Motor neuron (in vitro differentiated cells): ENCODE data around the gene SMARCA5. TPM values are rescaled to one million over a fixed set of nuclear protein-coding genes. Genes with fewer than 3 reads are reported as not detected.
A peak's percentile ranks its signal among the peaks of the same experiment; 100 is the strongest.

Source experiments
- ATAC-seq, 8 experiments: fragments of 200-7000 bp; cut with Tn5 transposase; replicated peaks in 6 of 8; 2 replicates each; pipeline ENCODE4 v1.8.0; 2021; ENCODE audit warnings: mild to moderate bottlenecking in 8 of 8, moderate library complexity in 8 of 8
- H3K27ac ChIP-seq, 2 donors: fragments of 250-450 bp; sonication (Bioruptor Pico); 2 replicates each; pipeline ENCODE4 v1.9.0; 2021; ENCODE audit warnings: antibody characterized with exemption in 2 of 2, mild to moderate bottlenecking in 2 of 2, moderate library complexity in 1 of 2
- H3K4me1 ChIP-seq, 2 donors: fragments of 250-450 bp; sonication (Bioruptor Pico); replicated peaks in 1 of 2; 2 replicates each; pipeline ENCODE4 v1.6.1; 2021; ENCODE audit warnings: antibody characterized with exemption in 2 of 2, mild to moderate bottlenecking in 2 of 2, moderate library complexity in 1 of 2
- H3K4me3 ChIP-seq, 5 donors: fragments of 250-450 bp; sonication (Bioruptor Pico); 2 replicates each; pipeline ENCODE4 v1.9.0; 2021; ENCODE audit warnings: antibody characterized with exemption in 5 of 5, mild to moderate bottlenecking in 5 of 5, moderate library complexity in 4 of 5
- WGBS, 10 experiments: fragments of 450-650 bp; shearing (Covaris generic); methylation state at CpG; one replicate each; pipeline ENCODE4 v1.0.0; 2022; 5-methylcytosine and 5-hydroxymethylcytosine counted together
- in situ Hi-C, 9 experiments: fragments of 400-800 bp; cut with MboI; loops; one replicate each; pipeline ENCODE4 v1.15.0; 2021; ENCODE audit warnings: low sequenced_read_pairs in 9 of 9, low pct_unique_long_range_greater_than_20kb in 2 of 9; ENCODE audit not compliant: unreplicated experiment in 9 of 9
- total RNA-seq, 8 experiments: library from RNA; unstranded; fragments of 300-600 nt; gene quantifications; 2 replicates each; pipeline versions ENCODE4 v1.2.3 to v1.2.4, GENCODE V29; 2022

SMARCA5 gene
- total RNA-seq, 8 experiments from 2014 or later, result 47.2 to 101 (median 67.9) TPM

DNA sequence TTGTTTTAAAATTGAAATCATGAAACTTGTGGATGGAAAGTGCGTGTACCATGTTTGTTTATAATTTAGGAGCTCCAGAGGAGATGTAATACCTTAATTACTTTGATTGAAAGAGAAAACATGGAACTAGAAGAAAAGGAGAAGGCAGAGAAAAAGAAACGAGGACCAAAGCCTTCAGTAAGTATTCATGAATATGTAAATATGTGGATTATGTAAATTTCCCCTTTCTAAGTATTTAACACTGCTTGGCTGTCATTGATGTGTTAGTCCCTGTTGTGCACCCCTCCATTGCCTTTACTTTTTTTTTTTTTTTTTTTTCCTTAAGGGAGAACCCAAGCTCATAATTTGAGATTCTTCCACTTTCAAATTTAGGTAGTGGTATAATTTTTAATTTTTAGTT, 36.4 kb downstream of the SMARCA5 start:
- in situ Hi-C loops, result no loop called here
- 0 to 100% (median 67%) methylated on average over 1 to 2 of the region's 2 CpGs for WGBS, 10 experiments
- peak in 3 of 8 experiments; percentile 79 to 97 (median 86) for ATAC-seq
- no peak overlapping the region for H3K4me3 ChIP-seq
- no peak overlapping the region for H3K27ac ChIP-seq
- no peaks in the 10 kb centered on the region for H3K4me1 ChIP-seq

DNA sequence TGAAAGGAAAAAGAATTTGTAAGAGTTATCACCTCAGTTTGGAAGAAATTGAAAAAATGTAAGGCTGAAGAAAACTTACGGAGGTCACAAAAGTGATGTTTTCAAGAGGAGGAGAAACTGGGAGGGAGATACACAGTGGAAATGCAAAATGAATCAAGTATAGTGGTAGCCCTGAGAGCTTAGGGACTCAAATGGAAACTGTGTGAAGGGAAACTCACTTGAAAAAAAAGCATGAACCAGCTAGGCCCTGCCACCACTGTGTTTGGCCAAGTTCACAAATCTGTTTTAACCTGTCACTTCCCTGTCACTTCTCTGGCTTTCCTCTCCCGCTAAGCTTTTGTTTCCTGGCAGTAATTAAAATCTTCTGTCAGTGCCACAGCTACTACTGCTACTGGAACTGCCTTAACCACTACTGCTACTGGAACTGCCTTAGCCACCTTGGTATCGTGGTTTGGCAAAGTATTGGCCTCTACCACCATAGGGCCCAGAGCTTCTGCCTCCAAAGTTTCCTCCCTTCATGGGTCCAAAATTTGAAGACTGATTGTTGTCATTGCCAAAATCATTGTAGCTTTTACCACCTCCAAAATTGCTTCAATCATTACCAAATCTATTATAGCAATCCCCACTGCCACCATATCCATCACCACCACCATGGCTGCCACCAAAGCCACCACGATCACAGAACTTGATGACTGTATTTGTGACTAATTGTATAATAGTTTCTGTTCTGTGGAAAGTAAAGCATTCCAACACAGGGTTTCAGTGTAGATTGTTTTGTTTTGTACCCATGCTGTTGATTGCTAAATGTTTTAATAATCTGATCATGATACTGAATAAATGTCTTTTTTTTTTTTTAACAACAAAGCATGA, 41.5 kb downstream of the SMARCA5 start:
- no peak overlapping the region for H3K4me3 ChIP-seq
- 63 to 100% (median 71%) methylated on average over 1 to 4 of the region's 4 CpGs for WGBS, 10 experiments
- in situ Hi-C loops, result no loop called here
- no peak overlapping the region for H3K27ac ChIP-seq
- no peaks in the 10 kb centered on the region for H3K4me1 ChIP-seq
- no peak for ATAC-seq

DNA sequence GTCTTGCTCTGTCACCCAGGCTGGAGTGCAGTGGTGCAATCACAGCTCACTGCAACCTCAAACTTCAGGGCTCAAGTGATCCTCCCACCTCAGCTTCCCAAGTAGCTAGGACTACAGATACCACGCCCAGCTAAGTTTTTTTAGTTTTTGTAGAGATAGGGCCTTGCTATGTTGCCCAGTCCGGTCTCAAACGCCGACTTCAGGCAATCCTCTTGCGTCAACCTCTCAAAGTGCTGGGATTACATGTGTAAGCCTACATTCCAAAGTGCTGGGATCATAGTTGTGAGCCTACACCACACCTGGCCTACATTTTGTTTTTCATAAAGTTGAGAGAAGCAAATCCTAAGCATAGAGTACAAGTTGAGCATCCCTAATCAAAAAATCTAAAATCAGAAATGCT, 42.2 kb downstream of the SMARCA5 start:
- in situ Hi-C loops, result no loop called here
- ATAC-seq, result no peak
- WGBS, 10 experiments, result 80 to 100% (median 93%) methylated on average over 1 to 5 of the region's 5 CpGs; no CpG with 5 or more reads in 1 of the 10 experiments
- Histone ChIP-seq H3K4me3 (no peak overlapping the region), H3K4me1 (no peaks in the 10 kb centered on the region), H3K27ac (no peak overlapping the region)

DNA sequence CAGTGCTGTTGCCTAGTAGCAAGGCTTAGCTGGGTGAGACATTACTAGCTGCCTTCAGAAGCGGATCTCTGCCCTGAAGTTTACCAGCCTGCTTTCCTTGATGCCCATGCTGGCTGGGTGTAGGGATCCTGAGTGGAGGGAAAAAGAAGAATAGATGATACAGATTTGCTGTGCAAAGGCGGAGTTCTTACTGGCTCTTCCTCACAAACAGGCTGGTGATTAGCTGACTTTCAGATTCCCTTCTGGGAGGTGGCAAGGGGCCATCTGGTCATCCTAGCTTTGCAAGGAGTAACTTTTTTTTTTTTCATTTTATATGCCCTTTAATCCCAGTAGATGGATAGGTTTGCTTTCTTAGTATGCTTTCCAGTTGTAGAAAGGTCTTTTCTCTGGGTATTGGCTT, 44.8 kb downstream of the SMARCA5 start:
- in situ Hi-C loops, result no loop called here
- H3K27ac ChIP-seq, result no peak overlapping the region
- no peaks in the 10 kb centered on the region for H3K4me1 ChIP-seq
- 100% methylated on average over 1 to 2 of the region's 2 CpGs; no CpG with 5 or more reads in 6 of the 10 experiments for WGBS, 10 experiments
- no peak for ATAC-seq
- no peak overlapping the region for H3K4me3 ChIP-seq

DNA sequence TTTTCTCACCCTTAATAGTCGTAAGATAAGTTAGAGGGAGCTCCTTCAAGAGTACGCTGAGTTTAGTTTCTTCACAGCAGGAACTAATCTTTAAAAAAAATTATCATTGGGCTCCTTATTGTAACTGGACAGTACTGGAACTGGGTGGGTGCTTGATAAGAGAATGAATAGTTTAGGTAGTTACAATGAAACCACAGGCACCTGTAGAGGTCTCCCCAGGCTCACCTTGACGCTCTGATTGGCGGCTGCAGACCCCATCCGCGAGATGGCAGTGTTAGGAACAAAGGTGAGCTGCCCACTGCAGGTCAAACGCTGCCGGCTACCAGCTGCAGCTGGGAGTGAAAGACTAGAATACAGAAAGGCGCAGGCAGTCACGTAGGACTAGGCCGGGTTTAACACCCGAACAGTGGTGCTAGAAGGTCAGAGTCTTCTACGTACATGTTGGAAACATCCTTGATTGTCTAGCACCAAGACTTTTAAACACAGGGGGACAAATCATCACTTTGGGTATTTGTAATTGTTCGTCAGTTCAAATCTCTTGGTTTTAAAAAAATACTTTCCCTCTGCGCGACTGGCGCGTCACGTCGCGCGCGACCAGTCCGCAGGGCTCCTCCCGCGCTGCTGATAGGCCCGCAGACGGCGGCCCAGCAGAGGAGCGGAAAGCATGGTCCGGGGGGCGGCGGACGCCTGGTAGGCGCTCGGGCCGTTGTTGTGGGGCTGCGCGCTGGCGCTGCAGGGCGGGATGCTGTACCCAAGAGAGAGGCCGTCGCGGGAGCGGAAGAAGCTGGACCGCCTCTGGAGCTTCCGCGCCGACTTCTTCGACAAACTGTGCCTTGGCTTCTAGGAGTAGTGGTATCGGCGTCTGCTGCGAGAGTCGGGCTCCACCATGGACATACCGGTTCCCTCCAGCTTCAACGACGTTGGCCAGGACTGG, 45.6 kb downstream of the SMARCA5 start:
- in situ Hi-C loops, result no loop called here
- H3K4me3 ChIP-seq, result peak overlapping the region in 3 of 5 donors; percentile 4 to 28 (median 21)
- no peak overlapping the region for H3K27ac ChIP-seq

DNA sequence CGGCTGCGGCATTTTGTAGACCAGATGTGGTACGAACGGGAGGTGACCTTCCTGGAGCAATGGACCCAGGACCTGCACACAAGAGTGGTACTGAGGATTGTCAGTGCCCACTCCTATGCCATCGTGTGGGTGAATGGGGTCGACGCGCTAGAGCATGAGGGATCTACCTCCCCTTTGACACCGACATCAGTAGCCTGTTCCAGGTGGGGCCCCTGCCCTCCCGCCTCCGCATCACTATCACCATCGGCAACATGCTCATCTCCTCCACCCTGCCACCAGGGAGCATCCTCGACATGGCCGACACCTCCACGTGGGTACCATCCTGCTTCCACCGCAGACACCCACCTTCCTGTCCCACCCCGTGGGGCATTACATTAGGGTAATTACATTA, 46.2 kb downstream of the SMARCA5 start:
- no peak overlapping the region for H3K27ac ChIP-seq

More for the DNA sequence above, 45.6 kb downstream of the SMARCA5 start:
- 0 to 80% (median 25%) methylated on average over 1 to 27 of the region's 57 CpGs; no CpG with 5 or more reads in 1 of the 10 experiments for WGBS, 10 experiments
- no peaks in the 10 kb centered on the region for H3K4me1 ChIP-seq
- ATAC-seq, result peak in 7 of 8 experiments; percentile 22 to 95 (median 81)

DNA sequence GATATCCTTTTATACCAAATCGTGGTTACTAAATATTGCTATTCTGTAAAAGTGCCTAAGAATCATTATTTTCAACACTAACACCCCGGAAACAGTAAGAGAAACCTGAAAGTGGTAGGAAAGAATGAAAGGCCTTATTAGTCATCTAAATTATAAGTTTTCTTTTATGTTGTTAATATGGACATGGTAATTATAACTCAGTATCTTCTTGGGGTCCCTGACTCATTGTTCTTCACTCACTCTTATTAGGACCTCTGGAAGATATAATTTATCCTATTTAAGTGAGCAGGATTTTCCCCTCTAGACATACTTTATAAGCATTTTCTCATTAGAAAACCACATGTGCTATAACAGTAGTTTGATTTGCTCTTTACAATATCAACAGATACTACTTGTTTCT, 51.0 kb downstream of the SMARCA5 start:
- WGBS, 10 experiments, result 60 to 96% (median 75%) methylated on average over 1 to 2 of the region's 2 CpGs; no CpG with 5 or more reads in 1 of the 10 experiments
- in situ Hi-C loops, result no loop called here
- ATAC-seq, result no peak
- H3K4me3 ChIP-seq, result no peak overlapping the region
- no peak overlapping the region for H3K27ac ChIP-seq
- H3K4me1 ChIP-seq, result no peaks in the 10 kb centered on the region

More for the DNA sequence above, 46.2 kb downstream of the SMARCA5 start:
- ATAC-seq, result peak in 1 of 8 experiments; percentile 7
- WGBS, 10 experiments, result 34 to 97% (median 89%) methylated on average over 4 to 15 of the region's 17 CpGs; no CpG with 5 or more reads in 3 of the 10 experiments
- in situ Hi-C loops, result no loop called here
- peak overlapping the region in 2 of 5 donors; percentile 21 to 28 for H3K4me3 ChIP-seq
- H3K4me1 ChIP-seq, result no peaks in the 10 kb centered on the region

DNA sequence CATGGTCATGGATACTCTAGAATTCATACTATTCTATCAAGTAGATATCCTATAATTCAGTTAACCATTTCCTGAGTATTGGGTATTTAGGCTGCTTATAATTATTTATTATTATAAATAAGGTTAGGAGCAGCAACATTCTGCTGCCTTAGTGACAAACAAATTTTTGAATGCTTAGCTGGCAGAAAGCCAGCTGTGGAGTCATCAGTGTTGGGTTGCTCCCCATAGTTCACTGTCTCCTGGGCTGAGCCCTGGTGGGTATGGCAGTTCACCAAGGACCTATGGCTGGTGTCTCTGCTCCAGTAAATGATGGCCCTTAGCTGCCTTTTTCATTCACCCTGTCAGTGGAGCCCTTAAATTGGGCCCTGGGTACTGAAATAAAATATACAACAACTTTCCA, 61.8 kb downstream of the SMARCA5 start:
- no peaks in the 10 kb centered on the region for H3K4me1 ChIP-seq
- H3K27ac ChIP-seq, result no peak overlapping the region
- H3K4me3 ChIP-seq, result no peak overlapping the region
- in situ Hi-C loops, result no loop called here
- ATAC-seq, result peak in 1 of 8 experiments; percentile 28

DNA sequence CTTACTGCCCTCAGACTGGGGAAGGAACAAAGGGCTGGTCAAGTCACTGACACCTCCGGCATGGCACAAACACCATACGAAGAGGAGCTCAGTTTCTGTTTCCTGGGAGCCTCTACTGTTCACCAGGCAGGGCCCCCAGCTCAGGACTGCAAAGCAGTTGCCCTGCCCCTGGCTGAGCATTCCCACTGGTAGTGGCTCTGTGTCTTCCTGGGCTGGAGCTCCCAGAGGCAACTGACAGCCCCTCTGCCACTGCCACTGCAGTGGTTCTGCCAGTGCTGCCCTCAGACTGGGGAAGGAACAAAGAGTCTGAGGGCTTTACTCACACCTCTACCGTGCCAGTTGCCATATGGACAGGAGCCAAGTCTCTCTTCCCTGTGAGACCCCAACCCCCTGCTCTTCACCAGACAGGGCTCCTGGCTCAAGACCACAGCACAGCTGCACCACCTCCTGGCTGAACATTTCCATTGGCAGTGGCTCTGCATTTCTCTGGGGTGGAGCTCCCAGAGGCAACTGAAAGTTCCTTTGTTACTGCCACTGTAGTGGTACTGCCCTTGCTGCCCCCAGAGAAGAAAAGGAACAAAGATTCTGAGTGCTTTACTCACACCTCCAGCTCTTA, 67.9 kb downstream of the SMARCA5 start:
- H3K27ac ChIP-seq, result no peak overlapping the region
- peak in 3 of 8 experiments; percentile 62 to 67 (median 64) for ATAC-seq
- no peak overlapping the region for H3K4me3 ChIP-seq
- 50 to 94% (median 70%) methylated on average over 1 to 2 of the region's 3 CpGs; no CpG with 5 or more reads in 6 of the 10 experiments for WGBS, 10 experiments
- in situ Hi-C loops, result no loop called here
- no peaks in the 10 kb centered on the region for H3K4me1 ChIP-seq

DNA sequence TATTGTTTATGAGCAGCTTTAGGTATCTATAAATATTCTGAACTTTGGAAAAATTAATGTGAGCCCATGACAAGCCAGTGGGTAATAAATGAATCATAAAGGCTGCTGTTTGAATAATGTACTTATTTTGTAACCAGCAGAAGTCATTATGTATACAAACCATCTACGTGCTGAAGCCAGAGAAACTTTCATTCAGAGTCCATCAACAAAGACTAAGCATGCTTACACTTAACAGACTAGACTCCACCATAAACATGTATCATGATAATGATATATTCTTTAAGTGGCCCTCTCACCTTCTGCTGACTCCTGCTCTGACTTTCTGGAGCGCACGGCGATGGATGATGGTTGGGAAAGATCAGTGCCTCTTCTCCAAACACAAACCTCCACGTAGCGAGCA, 72.0 kb downstream of the SMARCA5 start:
- in situ Hi-C loops, result no loop called here
- no peak overlapping the region for H3K4me3 ChIP-seq
- WGBS, 10 experiments, result 33 to 95% (median 85%) methylated on average over 1 to 6 of the region's 6 CpGs; no CpG with 5 or more reads in 1 of the 10 experiments
- H3K4me1 ChIP-seq, result no peaks in the 10 kb centered on the region
- no peak for ATAC-seq
- no peak overlapping the region for H3K27ac ChIP-seq

DNA sequence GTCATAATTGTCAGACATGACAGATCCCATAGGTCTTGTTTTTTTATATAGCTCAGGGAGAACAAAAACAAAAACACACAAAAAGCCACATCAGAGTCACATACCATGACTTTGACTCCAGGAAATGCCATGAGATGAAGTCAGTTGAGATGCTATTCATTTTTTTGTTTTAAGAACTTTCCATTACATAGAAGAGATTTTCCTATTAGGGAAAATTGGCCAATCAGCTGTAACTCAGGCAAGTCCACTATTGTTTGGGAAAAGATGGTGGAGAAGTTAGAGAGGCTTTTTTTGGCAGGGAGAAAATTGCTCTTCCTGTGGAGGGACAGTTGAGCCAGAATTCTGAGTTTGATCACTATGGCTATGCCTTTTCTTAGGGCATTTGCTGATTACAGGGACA, 72.6 kb downstream of the SMARCA5 start:
- ATAC-seq, result no peak
- Histone ChIP-seq H3K4me1 (no peaks in the 10 kb centered on the region), H3K27ac (no peak overlapping the region), H3K4me3 (no peak overlapping the region)
- in situ Hi-C loops, result no loop called here

DNA sequence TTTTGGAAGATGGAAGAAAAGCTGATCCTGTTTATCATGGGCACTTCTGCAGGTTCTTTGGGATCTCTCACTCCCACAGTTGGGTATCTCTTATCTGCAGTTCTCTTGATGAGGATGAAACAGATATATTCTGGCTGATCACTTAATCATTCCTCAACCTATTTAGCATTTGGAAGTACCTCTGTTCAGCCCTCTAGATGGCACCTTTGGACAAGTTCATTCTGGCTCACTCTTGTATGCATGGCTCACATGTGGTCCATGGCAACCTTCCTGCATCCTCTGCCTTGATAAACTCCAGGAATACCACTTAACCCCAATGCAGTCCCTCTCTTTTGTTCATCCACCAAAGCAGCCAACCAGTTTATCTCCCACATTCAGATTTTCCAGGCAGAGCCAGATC, 74.2 kb downstream of the SMARCA5 start:
- Histone ChIP-seq H3K4me3 (no peak overlapping the region), H3K27ac (no peak overlapping the region), H3K4me1 (no peaks in the 10 kb centered on the region)
- ATAC-seq, result no peak
- in situ Hi-C loops, result no loop called here

DNA sequence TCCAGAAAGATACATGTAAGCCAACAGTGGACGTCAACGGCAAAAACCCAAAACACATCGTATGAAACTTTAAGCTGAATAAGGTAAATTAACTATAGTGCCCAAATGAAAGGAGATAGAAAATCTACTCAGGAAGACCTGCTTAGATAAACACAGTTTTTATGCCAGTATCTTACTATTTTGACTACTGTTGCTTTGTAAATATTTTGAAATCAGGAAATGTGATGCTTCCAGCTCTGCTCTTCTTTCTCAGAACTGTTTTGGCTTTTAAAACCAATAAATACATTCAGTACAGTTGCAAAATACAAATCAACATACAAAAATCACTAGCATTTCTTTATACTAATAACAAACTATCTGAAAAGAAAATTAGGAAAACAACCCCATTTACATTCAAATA, 83.8 kb downstream of the SMARCA5 start:
- no peaks in the 10 kb centered on the region for H3K4me1 ChIP-seq
- H3K4me3 ChIP-seq, result no peak overlapping the region
- H3K27ac ChIP-seq, result no peak overlapping the region
- in situ Hi-C loops, result no loop called here
- no peak for ATAC-seq
- 0 to 100% (median 92%) methylated on average over 2 to 3 of the region's 3 CpGs; no CpG with 5 or more reads in 1 of the 10 experiments for WGBS, 10 experiments
